CD4-positive, CD25-positive, alpha-beta regulatory T cell (primary cell): ENCODE results near the gene CALCR. TPM values are rescaled to one million over a fixed set of nuclear protein-coding genes. Genes with fewer than 3 reads are reported as not detected.

Source experiments
- ATAC-seq, 2 donors: fragments of 150-1000 bp; cut with Tn5 transposase; one replicate each; pipeline ENCODE4 v1.10.0; 2021; ENCODE audit warnings: low read depth in 2 of 2, moderate number of reproducible peaks in 2 of 2, moderate library complexity in 1 of 2
- DNase-seq, 3 donors: peaks; one replicate each; pipeline versions ENCODE4 v3.0.0 to v3.0.0-alpha.2; 2012 to 2022; ENCODE audit warnings: mixed read lengths in 1 of 3
- H3K27ac ChIP-seq: one replicate; pipeline ENCODE4 v1.7.0; 2013; ENCODE audit warnings: mild to moderate bottlenecking, low read length; ENCODE audit not compliant: insufficient read depth, poor library complexity, severe bottlenecking
- H3K27me3 ChIP-seq: one replicate; pipeline ENCODE4 v1.7.0; 2013; ENCODE audit warnings: low read length; ENCODE audit not compliant: control insufficient read depth, insufficient read depth
- H3K36me3 ChIP-seq: one replicate; pipeline ENCODE4 v1.7.0; 2013; ENCODE audit warnings: mild to moderate bottlenecking, low read length, moderate library complexity; ENCODE audit not compliant: control insufficient read depth, insufficient read depth
- H3K4me1 ChIP-seq: 2 replicates; pipeline ENCODE4 v1.7.0; 2013; ENCODE audit warnings: mild to moderate bottlenecking, low read length; ENCODE audit not compliant: insufficient read depth, control insufficient read depth, poor library complexity, severe bottlenecking
- H3K4me3 ChIP-seq: one replicate; pipeline ENCODE4 v1.7.0; 2013; ENCODE audit warnings: low read depth, mild to moderate bottlenecking, low read length, moderate library complexity
- H3K9me3 ChIP-seq, 2 experiments: 1 replicate in 1 of 2; 2 replicates in 1 of 2; pipeline ENCODE4 v1.7.0; 2013; ENCODE audit warnings: low read length in 2 of 2, mild to moderate bottlenecking in 1 of 2, moderate library complexity in 1 of 2; ENCODE audit not compliant: control insufficient read depth in 2 of 2
- H3K27ac Mint-ChIP-seq, 3 donors: one replicate each; pipeline ENCODE4 v1.8.0; 2020 to 2022; ENCODE audit warnings: mild to moderate bottlenecking in 3 of 3, mixed read lengths in 3 of 3, moderate library complexity in 2 of 3
- H3K27me3 Mint-ChIP-seq: one replicate; pipeline ENCODE4 v1.8.0; 2022; ENCODE audit warnings: mild to moderate bottlenecking, mixed read lengths
- H3K36me3 Mint-ChIP-seq: one replicate; pipeline ENCODE4 v1.8.0; 2020; ENCODE audit warnings: mixed read lengths
- H3K4me1 Mint-ChIP-seq, 4 donors: one replicate each; pipeline ENCODE4 v1.8.0; 2020 to 2022; ENCODE audit warnings: mixed read lengths in 4 of 4, mild to moderate bottlenecking in 1 of 4
- H3K4me3 Mint-ChIP-seq, 4 donors: one replicate each; pipeline ENCODE4 v1.8.0; 2020 to 2022; ENCODE audit warnings: mild to moderate bottlenecking in 4 of 4, mixed read lengths in 4 of 4, moderate library complexity in 3 of 4
- H3K9me3 Mint-ChIP-seq, 7 donors: one replicate each; pipeline ENCODE4 v1.8.0; 2020 to 2022; ENCODE audit warnings: mixed read lengths in 7 of 7, mild to moderate bottlenecking in 3 of 7, moderate library complexity in 2 of 7
- polyA plus RNA-seq, 4 donors: library from polyadenylated mRNA; unstranded; fragments of 300-500 nt; fragmentation: Illumina TruSeq; gene quantifications; one replicate each; pipeline ENCODE4 v1.2.3, GENCODE V29; 2021
- total RNA-seq: library from RNA; stranded (reverse); gene quantifications from one replicate; pipeline ENCODE4 v1.2.3, GENCODE V29; 2022

Gene CALCR
- total RNA-seq (not detected), polyA plus RNA-seq (not detected)

DNA sequence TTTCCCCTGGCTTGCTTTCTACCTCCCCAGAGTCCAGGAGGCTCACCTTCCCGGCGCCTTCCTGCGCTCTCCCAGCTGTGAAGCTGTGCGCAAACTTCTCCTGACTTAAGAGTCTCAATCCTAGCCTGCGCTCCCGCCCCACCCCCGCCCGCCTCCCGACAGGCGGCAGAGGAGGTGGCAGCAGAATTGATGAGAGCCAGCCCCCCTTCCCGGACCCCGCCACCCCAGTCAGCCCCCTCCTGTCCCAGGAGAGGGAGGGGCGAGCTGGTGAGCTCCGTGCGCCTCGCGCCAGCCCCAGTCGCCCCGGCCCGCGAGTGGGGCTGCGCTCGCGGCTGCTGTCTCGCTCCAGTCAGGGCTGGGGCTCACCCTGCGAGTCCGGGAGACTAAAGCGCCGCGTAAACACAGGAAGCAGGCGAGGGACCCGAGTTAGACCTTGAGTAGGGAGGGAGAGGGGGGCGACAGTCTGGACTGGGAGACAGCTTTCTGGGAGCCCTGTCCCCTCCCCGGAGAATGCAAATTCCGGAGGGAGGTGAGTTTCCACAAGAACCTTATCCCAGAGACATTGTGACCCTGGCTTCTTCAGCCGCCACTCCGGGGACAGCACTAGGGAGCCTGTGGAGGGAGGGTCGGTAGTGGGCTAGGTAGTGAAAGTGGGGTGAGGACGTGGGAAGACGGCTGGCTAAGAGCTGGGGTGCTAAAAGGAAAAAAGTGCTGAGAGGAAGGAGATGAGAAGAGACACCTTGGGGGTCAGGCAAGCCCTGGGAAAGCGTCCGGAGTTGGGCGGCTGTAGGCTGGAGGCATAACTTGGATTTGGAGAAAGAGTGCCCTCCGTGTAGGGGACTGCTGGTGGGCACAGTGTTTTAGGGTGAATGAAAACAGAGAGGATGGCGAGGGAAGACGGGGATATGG is at the start of gene CALCR:
Gene CALCR, minus strand, starts transcription at position 79 of the 909 bp plus-strand sequence. CDS start 87,743 bp downstream, outside the sequence.
- DNase-seq: no peak
- H3K9me3 ChIP-seq: no peaks in the 10 kb centered on the region
- Mint-ChIP-seq H3K27ac (no peak within 1 kb of the TSS), H3K27me3 (peaks cover 45% of the 10 kb centered on the region), H3K36me3 (no peaks in the 10 kb centered on the region), H3K4me1 (no peaks in the 10 kb centered on the region), H3K4me3 (no peak within 1 kb of the TSS), H3K9me3 (peaks cover 0 to 6% (median 0%) of the 10 kb centered on the region in 7 donors)
- peaks cover 7% of the 10 kb centered on the region for H3K27me3 ChIP-seq
- H3K36me3 ChIP-seq: no peaks in the 10 kb centered on the region
- ATAC-seq: no peak
- no peaks in the 10 kb centered on the region for H3K4me1 ChIP-seq
- H3K4me3 ChIP-seq: no peak within 1 kb of the TSS
- H3K27ac ChIP-seq: no peak within 1 kb of the TSS

DNA sequence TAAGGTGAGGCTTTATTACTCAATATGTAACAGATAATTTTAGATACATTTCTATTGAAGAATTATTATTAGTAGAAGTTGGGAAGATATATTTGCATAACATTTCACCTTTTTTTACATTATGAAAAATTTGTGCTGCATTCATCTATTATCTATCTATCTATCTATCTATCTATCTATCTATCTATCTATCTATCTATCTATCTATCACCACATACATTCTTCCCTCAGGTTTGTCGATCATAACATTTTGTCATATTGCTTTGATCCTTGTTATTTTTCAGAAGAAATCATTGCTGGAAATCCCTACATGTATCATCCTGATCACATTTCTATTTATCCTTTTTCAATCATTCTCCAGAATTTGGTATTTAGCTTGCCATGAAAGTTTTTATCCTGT is 49.3 kb upstream of the CALCR start:
- Histone ChIP-seq H3K27ac (no peak overlapping the region), H3K4me3 (no peak overlapping the region), H3K4me1 (no peaks in the 10 kb centered on the region), H3K36me3 (no peaks in the 10 kb centered on the region), H3K9me3 (no peaks in the 10 kb centered on the region), H3K27me3 (no peaks in the 10 kb centered on the region)
- Mint-ChIP-seq H3K4me1 (no peaks in the 10 kb centered on the region), H3K9me3 (peaks cover 0 to 2% (median 0%) of the 10 kb centered on the region in 7 donors), H3K27ac (no peak overlapping the region), H3K27me3 (no peaks in the 10 kb centered on the region), H3K36me3 (no peaks in the 10 kb centered on the region), H3K4me3 (no peak overlapping the region)
- DNase-seq: no peak
- no peak for ATAC-seq

DNA sequence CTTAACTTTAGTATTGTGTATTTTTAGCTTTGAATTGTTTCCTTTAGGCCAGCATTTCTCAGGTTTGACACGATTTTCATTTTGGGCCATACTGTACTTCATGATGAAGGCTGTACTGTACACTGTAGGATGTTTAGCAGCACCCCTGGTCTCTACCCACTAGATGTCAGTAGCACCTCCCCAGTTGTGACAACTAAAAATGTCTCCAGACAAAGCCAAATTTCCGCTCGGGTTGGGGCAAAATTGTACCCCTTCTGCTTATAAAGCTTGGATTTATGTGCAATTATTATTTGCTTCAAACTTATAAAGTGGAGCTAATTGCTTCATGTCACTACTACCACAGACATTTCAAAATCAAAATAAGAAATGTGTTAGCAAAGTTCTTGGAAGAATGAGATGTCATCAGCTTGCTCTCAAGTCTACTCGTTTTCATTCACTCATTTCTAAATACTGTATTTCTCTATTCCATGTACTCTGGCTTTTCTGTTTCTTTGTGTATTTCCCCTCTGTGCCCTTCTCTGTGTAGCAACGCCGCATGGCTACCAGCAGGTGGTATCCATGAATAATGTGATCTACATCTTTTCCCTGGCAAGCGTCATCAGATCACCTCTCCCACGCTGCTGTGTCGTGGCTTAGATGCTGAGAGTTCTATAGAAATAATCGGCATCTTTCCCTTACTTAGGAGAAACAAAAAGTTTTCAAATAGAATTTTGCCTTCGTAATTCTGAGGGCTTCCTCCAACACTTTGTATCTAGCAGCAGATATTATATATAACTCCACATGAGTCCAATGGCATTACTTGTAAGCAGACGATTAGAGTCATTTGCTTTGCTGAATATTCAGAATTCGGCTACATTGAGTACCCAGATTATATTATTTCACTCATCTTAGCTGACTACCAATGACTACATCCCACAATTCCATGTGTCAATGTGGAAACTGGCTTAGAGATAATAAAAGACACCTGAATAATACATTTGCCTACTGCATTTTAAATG is 47.8 kb upstream of the CALCR start:
- Histone ChIP-seq H3K9me3 (no peaks in the 10 kb centered on the region), H3K4me3 (no peak overlapping the region), H3K27ac (no peak overlapping the region), H3K4me1 (no peaks in the 10 kb centered on the region), H3K36me3 (no peaks in the 10 kb centered on the region), H3K27me3 (no peaks in the 10 kb centered on the region)
- DNase-seq: no peak
- H3K4me3 Mint-ChIP-seq: no peak overlapping the region
- H3K4me1 Mint-ChIP-seq: no peaks in the 10 kb centered on the region
- peaks cover 0 to 2% (median 0%) of the 10 kb centered on the region in 7 donors for H3K9me3 Mint-ChIP-seq
- H3K36me3 Mint-ChIP-seq: no peaks in the 10 kb centered on the region
- ATAC-seq: no peak
- no peak overlapping the region for H3K27ac Mint-ChIP-seq
- H3K27me3 Mint-ChIP-seq: no peaks in the 10 kb centered on the region

DNA sequence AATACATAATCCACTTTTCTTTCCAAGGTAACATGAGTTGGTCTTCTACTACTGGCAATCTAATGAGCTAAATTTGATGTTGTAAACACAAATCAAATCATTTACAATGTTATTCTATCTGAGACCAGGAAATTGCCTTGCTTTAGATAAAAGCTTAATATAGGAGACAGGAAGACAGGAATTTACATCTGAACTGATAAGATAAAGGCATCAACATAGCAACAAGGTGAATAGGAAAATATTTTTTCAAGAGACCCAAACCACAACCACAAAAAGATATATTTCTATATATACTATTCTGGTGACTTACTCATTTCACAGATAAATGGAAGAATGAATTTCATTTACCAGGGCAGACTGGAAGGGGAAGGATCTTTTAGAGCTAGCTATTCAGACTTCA is 46.3 kb upstream of the CALCR start:
- Histone ChIP-seq H3K36me3 (no peaks in the 10 kb centered on the region), H3K27ac (no peak overlapping the region), H3K4me1 (no peaks in the 10 kb centered on the region), H3K27me3 (no peaks in the 10 kb centered on the region), H3K4me3 (no peak overlapping the region), H3K9me3 (no peaks in the 10 kb centered on the region)
- Mint-ChIP-seq H3K27ac (no peak overlapping the region), H3K27me3 (no peaks in the 10 kb centered on the region), H3K4me3 (no peak overlapping the region), H3K36me3 (no peaks in the 10 kb centered on the region), H3K9me3 (peaks cover 0 to 2% (median 0%) of the 10 kb centered on the region in 7 donors), H3K4me1 (no peaks in the 10 kb centered on the region)
- DNase-seq: no peak
- no peak for ATAC-seq

DNA sequence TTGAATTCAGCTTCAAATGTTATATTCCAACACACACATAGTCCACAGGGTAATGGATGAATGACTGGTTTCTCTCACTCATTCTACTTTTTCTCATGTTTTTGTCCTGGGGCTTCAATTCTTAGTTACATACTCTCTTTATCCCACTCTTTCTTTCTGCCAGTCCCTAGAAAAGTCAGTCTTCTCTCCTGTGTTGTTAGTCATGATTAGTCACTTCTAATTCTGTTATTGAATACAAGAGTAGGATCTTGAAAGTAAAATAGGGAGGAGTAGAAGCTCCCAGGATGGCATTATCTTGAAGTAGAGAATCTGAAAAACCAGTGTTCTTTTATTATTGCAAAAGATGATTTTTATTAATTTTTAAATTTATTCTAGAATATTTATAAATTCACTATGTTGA is 45.5 kb upstream of the CALCR start:
- Mint-ChIP-seq H3K9me3 (peaks cover 0 to 2% (median 0%) of the 10 kb centered on the region in 7 donors), H3K27ac (no peak overlapping the region), H3K36me3 (no peaks in the 10 kb centered on the region), H3K4me3 (no peak overlapping the region), H3K27me3 (no peaks in the 10 kb centered on the region), H3K4me1 (no peaks in the 10 kb centered on the region)
- Histone ChIP-seq H3K4me1 (no peaks in the 10 kb centered on the region), H3K27ac (no peak overlapping the region), H3K36me3 (no peaks in the 10 kb centered on the region), H3K27me3 (no peaks in the 10 kb centered on the region), H3K4me3 (no peak overlapping the region), H3K9me3 (no peaks in the 10 kb centered on the region)
- DNase-seq (no peak), ATAC-seq (no peak)

DNA sequence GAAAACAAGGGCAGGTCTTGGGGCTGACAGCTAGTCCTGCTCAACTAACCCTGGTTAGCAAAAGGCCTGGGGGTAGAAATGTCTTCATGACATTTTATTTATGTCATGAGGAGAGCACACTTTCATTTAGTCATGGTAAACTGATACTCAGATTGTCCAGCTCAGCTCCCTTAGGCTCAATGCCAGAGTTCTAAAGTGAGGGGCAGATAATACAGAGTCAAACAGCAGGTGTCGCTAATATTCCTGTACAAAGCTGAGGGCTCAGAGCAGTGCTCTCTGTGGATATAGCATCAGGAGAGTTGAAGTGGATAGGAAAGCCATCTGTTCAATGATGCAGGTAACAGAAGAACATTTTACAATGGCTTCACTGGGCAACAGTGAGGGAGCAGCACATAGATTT is 26.8 kb upstream of the CALCR start:
- peaks cover 0 to 3% (median 0%) of the 10 kb centered on the region in 7 donors for H3K9me3 Mint-ChIP-seq
- no peaks in the 10 kb centered on the region for H3K36me3 Mint-ChIP-seq
- ATAC-seq (no peak), DNase-seq (no peak)
- no peaks in the 10 kb centered on the region for H3K27me3 Mint-ChIP-seq
- Histone ChIP-seq H3K4me1 (no peaks in the 10 kb centered on the region), H3K9me3 (no peaks in the 10 kb centered on the region), H3K4me3 (no peak overlapping the region), H3K27me3 (no peaks in the 10 kb centered on the region), H3K36me3 (no peaks in the 10 kb centered on the region), H3K27ac (no peak overlapping the region)
- no peak overlapping the region for H3K4me3 Mint-ChIP-seq
- no peaks in the 10 kb centered on the region for H3K4me1 Mint-ChIP-seq
- H3K27ac Mint-ChIP-seq: no peak overlapping the region

DNA sequence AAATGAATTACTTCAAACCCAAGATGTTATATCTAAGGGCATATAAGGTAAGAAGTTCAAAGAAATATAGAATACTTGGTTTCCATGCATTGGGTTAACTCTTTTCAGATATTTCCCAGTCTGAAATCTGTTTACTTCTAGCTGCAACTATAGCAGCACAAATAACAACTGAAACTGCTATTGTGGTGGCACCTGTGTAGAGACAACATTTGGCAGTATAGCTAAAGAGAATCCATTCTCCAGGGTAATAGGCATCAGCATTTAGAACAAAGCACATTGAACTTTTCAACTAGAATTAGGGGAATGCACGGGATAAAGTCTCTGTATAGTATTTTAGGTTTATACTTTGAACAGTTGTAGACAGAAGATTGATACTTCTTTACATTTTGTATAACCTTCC is 19.7 kb upstream of the CALCR start:
- H3K27ac Mint-ChIP-seq: no peak overlapping the region
- H3K9me3 Mint-ChIP-seq: peaks cover 0 to 2% (median 0%) of the 10 kb centered on the region in 7 donors
- Histone ChIP-seq H3K4me1 (no peaks in the 10 kb centered on the region), H3K36me3 (no peaks in the 10 kb centered on the region), H3K27ac (no peak overlapping the region), H3K9me3 (no peaks in the 10 kb centered on the region), H3K27me3 (no peaks in the 10 kb centered on the region), H3K4me3 (no peak overlapping the region)
- no peaks in the 10 kb centered on the region for H3K36me3 Mint-ChIP-seq
- no peak overlapping the region for H3K4me3 Mint-ChIP-seq
- no peaks in the 10 kb centered on the region for H3K4me1 Mint-ChIP-seq
- ATAC-seq (no peak), DNase-seq (no peak)
- H3K27me3 Mint-ChIP-seq: no peaks in the 10 kb centered on the region
